WTC11 (cell line): ENCODE results near the gene LDAF1.

Experiments used
- TF ChIP-seq, protein P1 (sequence below): fragments of 200-600 bp; IDR thresholded peaks from 2 replicates; pipeline ENCODE4 v1.8.0; 2022; ENCODE audit warnings: antibody characterized with exemption
- TF ChIP-seq, protein P2 (sequence below): sonication (generic); formaldehyde crosslinking; IDR thresholded peaks from 2 replicates; pipeline ENCODE4 v1.8.1; 2022; ENCODE audit warnings: low read depth, mild to moderate bottlenecking, moderate library complexity, missing genetic modification reagents, borderline replicate concordance

DNA sequence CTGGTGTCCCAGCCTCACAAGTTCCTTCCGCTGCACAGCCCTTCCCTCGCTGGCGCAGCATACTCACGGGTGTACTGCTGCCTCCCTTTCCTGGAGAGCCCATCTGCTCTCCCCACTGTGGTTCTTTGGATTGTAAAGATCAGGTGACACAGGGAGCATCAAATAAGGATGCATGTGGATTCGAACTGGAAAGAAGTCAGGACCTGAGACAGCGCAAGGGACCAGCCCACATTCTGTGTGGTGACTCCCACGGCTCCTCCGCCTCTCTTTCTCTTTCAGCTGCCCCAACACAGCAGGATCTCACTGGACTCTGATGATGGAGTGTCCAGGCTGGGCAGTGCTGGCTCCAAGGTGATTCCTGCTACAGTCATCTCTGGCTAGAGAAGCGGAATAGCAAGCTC, 8.1 kb downstream of the LDAF1 start:
- TF ChIP-seq, protein P1, sequence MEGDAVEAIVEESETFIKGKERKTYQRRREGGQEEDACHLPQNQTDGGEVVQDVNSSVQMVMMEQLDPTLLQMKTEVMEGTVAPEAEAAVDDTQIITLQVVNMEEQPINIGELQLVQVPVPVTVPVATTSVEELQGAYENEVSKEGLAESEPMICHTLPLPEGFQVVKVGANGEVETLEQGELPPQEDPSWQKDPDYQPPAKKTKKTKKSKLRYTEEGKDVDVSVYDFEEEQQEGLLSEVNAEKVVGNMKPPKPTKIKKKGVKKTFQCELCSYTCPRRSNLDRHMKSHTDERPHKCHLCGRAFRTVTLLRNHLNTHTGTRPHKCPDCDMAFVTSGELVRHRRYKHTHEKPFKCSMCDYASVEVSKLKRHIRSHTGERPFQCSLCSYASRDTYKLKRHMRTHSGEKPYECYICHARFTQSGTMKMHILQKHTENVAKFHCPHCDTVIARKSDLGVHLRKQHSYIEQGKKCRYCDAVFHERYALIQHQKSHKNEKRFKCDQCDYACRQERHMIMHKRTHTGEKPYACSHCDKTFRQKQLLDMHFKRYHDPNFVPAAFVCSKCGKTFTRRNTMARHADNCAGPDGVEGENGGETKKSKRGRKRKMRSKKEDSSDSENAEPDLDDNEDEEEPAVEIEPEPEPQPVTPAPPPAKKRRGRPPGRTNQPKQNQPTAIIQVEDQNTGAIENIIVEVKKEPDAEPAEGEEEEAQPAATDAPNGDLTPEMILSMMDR: no peak
- TF ChIP-seq, protein P2, sequence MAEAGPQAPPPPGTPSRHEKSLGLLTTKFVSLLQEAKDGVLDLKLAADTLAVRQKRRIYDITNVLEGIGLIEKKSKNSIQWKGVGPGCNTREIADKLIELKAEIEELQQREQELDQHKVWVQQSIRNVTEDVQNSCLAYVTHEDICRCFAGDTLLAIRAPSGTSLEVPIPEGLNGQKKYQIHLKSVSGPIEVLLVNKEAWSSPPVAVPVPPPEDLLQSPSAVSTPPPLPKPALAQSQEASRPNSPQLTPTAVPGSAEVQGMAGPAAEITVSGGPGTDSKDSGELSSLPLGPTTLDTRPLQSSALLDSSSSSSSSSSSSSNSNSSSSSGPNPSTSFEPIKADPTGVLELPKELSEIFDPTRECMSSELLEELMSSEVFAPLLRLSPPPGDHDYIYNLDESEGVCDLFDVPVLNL: no peak
